Astrocyte (in vitro differentiated cells and primary cell): ENCODE data around the gene MAT2B. TPM values are rescaled to one million over a fixed set of nuclear protein-coding genes. Genes with fewer than 3 reads are reported as not detected.
"Not testable (repeated sequence)": the region's sequence is repeated elsewhere in the genome, so short reads cannot be mapped to it uniquely, and the experiment has no call there.

Experiments used
- DNase-seq: peaks from one replicate; pipeline ENCODE4 v3.0.0-alpha.2; 2010; ENCODE audit warnings: low read depth
- FAIRE-seq: peaks from 2 replicates; lab custom pipeline; 2011; peaks lifted over from hg19 to GRCh38; lab: Jason Lieb, UNC
- H2AFZ ChIP-seq: 2 replicates; pipeline ENCODE4 v1.6.0; 2012; ENCODE audit warnings: low read depth, low read length, inconsistent platforms
- H3K27ac ChIP-seq: 2 replicates; pipeline ENCODE4 v1.5.1; 2011; ENCODE audit warnings: low read depth, low read length, inconsistent platforms
- H3K27me3 ChIP-seq: 2 replicates; pipeline ENCODE4 v1.6.0; 2011; ENCODE audit warnings: low read length, inconsistent platforms; ENCODE audit not compliant: insufficient read depth
- H3K36me3 ChIP-seq: 2 replicates; pipeline ENCODE4 v1.5.1; 2011; ENCODE audit warnings: low read length, inconsistent platforms; ENCODE audit not compliant: insufficient read depth
- H3K4me1 ChIP-seq: 2 replicates; pipeline ENCODE4 v1.5.1; 2011; ENCODE audit warnings: low read length, inconsistent platforms; ENCODE audit not compliant: insufficient read depth
- H3K4me2 ChIP-seq: 2 replicates; pipeline ENCODE4 v1.6.0; 2012; ENCODE audit warnings: low read length, inconsistent platforms
- H3K4me3 ChIP-seq: 2 replicates; pipeline ENCODE4 v1.5.1; 2011; ENCODE audit warnings: low read depth, mild to moderate bottlenecking, low read length, inconsistent platforms; ENCODE audit not compliant: insufficient read depth
- H3K79me2 ChIP-seq: 2 replicates; pipeline ENCODE4 v1.6.0; 2012; ENCODE audit warnings: mild to moderate bottlenecking, low read length, inconsistent platforms; ENCODE audit not compliant: insufficient read depth
- H3K9ac ChIP-seq: 2 replicates; pipeline ENCODE4 v1.6.0; 2012; ENCODE audit warnings: mild to moderate bottlenecking, low read length, inconsistent platforms
- H3K9me3 ChIP-seq: 2 replicates; pipeline ENCODE4 v1.5.1; 2012; ENCODE audit warnings: low read depth, mild to moderate bottlenecking, low read length, inconsistent platforms; ENCODE audit not compliant: insufficient read depth
- H4K20me1 ChIP-seq: 2 replicates; pipeline ENCODE4 v1.6.0; 2012; ENCODE audit warnings: low read length, inconsistent platforms; ENCODE audit not compliant: insufficient read depth
- H3K27ac Mint-ChIP-seq: one replicate; pipeline ENCODE4 v1.8.0; 2021; ENCODE audit warnings: mild to moderate bottlenecking, mixed read lengths; ENCODE audit not compliant: unreplicated experiment
- H3K27me3 Mint-ChIP-seq: one replicate; pipeline ENCODE4 v1.8.0; 2021; ENCODE audit warnings: low read depth, mixed read lengths; ENCODE audit not compliant: unreplicated experiment
- H3K36me3 Mint-ChIP-seq: one replicate; pipeline ENCODE4 v1.8.0; 2021; ENCODE audit warnings: low read depth, mixed read lengths; ENCODE audit not compliant: unreplicated experiment
- H3K4me1 Mint-ChIP-seq: one replicate; pipeline ENCODE4 v1.8.0; 2021; ENCODE audit warnings: low read depth, mixed read lengths; ENCODE audit not compliant: unreplicated experiment
- H3K4me3 Mint-ChIP-seq: one replicate; pipeline ENCODE4 v1.8.0; 2021; ENCODE audit warnings: mild to moderate bottlenecking, moderate library complexity, mixed read lengths; ENCODE audit not compliant: unreplicated experiment
- H3K9me3 Mint-ChIP-seq: one replicate; pipeline ENCODE4 v1.8.0; 2021; ENCODE audit warnings: mild to moderate bottlenecking, mixed read lengths; ENCODE audit not compliant: unreplicated experiment
- EZH2 ChIP-seq: IDR thresholded peaks from 2 replicates; pipeline ENCODE4 v1.6.1; 2012; ENCODE audit warnings: mild to moderate bottlenecking, low read length, inconsistent platforms; ENCODE audit not compliant: insufficient read depth
- total RNA-seq: library from RNA; stranded (reverse); gene quantifications from 2 replicates; pipeline ENCODE4 v1.2.1, GENCODE V29; 2021
- TF ChIP-seq, protein P1 (sequence below): IDR thresholded peaks from 2 replicates; pipeline ENCODE4 v1.5.1; 2011; ENCODE audit warnings: low read depth, mild to moderate bottlenecking, inconsistent platforms, low read length, moderate library complexity; ENCODE audit not compliant: insufficient read depth

The MAT2B gene
- total RNA-seq, 1 donor from 2014 or later = 41.0 TPM

DNA sequence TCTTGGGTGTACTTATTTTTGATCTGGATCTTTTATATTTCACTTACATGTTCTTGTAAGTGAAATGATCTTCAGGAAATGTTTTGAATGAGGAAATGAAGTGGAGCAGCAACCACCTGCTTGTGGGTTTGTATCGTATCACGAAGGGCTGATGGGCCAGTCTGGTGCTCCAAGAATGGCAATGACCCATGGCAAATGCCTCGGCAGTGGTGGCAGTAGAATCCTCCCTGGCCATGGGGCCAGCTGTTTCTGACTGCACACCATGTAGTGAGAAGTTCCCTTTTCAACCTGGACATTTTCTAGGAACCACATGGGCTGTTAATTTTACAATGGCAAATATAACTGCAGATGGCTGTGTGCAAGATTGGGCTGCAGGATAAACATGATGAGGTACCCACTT, 29.9 kb downstream of the MAT2B start:
- Mint-ChIP-seq H3K4me3 (no peak overlapping the region), H3K27ac (no peak overlapping the region), H3K36me3 (no peaks in the 10 kb centered on the region), H3K4me1 (no peaks in the 10 kb centered on the region), H3K27me3 (no peaks in the 10 kb centered on the region), H3K9me3 (peaks cover 2% of the 10 kb centered on the region)
- H3K36me3 ChIP-seq = no peaks in the 10 kb centered on the region
- H3K9me3 ChIP-seq = no peaks in the 10 kb centered on the region
- H3K79me2 ChIP-seq = no peaks in the 10 kb centered on the region
- TF ChIP-seq, protein P1, sequence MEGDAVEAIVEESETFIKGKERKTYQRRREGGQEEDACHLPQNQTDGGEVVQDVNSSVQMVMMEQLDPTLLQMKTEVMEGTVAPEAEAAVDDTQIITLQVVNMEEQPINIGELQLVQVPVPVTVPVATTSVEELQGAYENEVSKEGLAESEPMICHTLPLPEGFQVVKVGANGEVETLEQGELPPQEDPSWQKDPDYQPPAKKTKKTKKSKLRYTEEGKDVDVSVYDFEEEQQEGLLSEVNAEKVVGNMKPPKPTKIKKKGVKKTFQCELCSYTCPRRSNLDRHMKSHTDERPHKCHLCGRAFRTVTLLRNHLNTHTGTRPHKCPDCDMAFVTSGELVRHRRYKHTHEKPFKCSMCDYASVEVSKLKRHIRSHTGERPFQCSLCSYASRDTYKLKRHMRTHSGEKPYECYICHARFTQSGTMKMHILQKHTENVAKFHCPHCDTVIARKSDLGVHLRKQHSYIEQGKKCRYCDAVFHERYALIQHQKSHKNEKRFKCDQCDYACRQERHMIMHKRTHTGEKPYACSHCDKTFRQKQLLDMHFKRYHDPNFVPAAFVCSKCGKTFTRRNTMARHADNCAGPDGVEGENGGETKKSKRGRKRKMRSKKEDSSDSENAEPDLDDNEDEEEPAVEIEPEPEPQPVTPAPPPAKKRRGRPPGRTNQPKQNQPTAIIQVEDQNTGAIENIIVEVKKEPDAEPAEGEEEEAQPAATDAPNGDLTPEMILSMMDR = no peak
- TF ChIP-seq EZH2 = no peak
- no peaks in the 10 kb centered on the region for H3K4me1 ChIP-seq
- H3K4me3 ChIP-seq = no peak overlapping the region
- H3K27ac ChIP-seq = no peak overlapping the region
- FAIRE-seq (no peak), DNase-seq (no peak)
- H4K20me1 ChIP-seq = no peaks in the 10 kb centered on the region
- H3K27me3 ChIP-seq = no peaks in the 10 kb centered on the region
- no peak overlapping the region for H2AFZ ChIP-seq
- H3K4me2 ChIP-seq = no peak overlapping the region
- no peak overlapping the region for H3K9ac ChIP-seq

DNA sequence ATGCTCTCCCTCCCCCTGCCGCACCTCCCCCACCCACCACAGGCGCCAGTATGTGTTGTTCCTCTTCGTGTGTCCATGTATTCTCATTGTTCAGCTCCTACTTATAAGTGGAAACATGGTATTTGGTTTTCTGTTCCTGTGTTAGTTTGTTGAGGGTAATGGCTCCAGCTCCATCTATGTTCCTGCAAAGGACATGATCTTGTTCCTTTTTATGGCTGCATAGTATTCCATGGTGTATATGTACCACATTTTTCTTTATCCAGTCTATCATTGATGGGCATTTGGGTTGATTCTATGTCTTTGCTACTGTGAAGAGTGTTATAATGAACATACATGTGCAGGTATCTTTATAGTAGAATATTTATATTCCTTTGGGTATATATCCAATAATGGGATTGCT, 31.0 kb downstream of the MAT2B start:
- H3K9me3 Mint-ChIP-seq, H3K4me3 ChIP-seq, H3K4me3 Mint-ChIP-seq, H3K36me3 ChIP-seq, H3K79me2 ChIP-seq, DNase-seq, H2AFZ ChIP-seq, H3K27me3 ChIP-seq, H3K27me3 Mint-ChIP-seq, H3K4me2 ChIP-seq, H3K36me3 Mint-ChIP-seq, H3K4me1 ChIP-seq, H3K27ac Mint-ChIP-seq, FAIRE-seq, H3K9ac ChIP-seq, H3K27ac ChIP-seq, H4K20me1 ChIP-seq, H3K9me3 ChIP-seq, H3K4me1 Mint-ChIP-seq: not testable (repeated sequence)

- DNase-seq = no peak
- H2AFZ ChIP-seq = no peak overlapping the region
- no peaks in the 10 kb centered on the region for H3K9me3 ChIP-seq
- no peak for FAIRE-seq
- H3K36me3 ChIP-seq = no peaks in the 10 kb centered on the region
- H3K4me1 ChIP-seq = no peaks in the 10 kb centered on the region
- no peaks in the 10 kb centered on the region for H3K27me3 ChIP-seq
- Mint-ChIP-seq H3K27ac (no peak overlapping the region), H3K27me3 (peaks cover 4% of the 10 kb centered on the region), H3K4me1 (no peaks in the 10 kb centered on the region), H3K36me3 (no peaks in the 10 kb centered on the region), H3K9me3 (peaks cover 2% of the 10 kb centered on the region), H3K4me3 (no peak overlapping the region)
- H3K4me2 ChIP-seq = no peak overlapping the region
- H3K27ac ChIP-seq = no peak overlapping the region
- no peaks in the 10 kb centered on the region for H3K79me2 ChIP-seq
- no peaks in the 10 kb centered on the region for H4K20me1 ChIP-seq
- no peak overlapping the region for H3K4me3 ChIP-seq
- H3K9ac ChIP-seq = no peak overlapping the region
- TF ChIP-seq, protein P1 = no peak
Measured at GRCh38 chr5:163540696-163541095, 35.3 kb downstream of the MAT2B start.
